Measurements from ENCODE around the gene DENND1A. TPM values are rescaled to one million over a fixed set of nuclear protein-coding genes. Genes with fewer than 3 reads are reported as not detected.

DENND1A gene
- total and polyA plus RNA-seq, 2 experiments from 2014 or later: 13.1 to 28.7 TPM

GRCh38 chr9:123630233-123630632 is 299.7 kb downstream of the DENND1A start:
- Histone ChIP-seq H3K4me1 (ENCODE audit: insufficient read depth) (no peaks in the 10 kb centered on the region), H3K27ac (ENCODE audit: low read depth) (no peak overlapping the region), H3K27me3 (ENCODE audit: insufficient read depth) (no peaks in the 10 kb centered on the region), H3K9me2 (ENCODE audit: insufficient read depth) (no peaks in the 10 kb centered on the region), H3K4me2 (no peak overlapping the region), H3K36me3 (ENCODE audit: insufficient read depth) (no peaks in the 10 kb centered on the region), H2AFZ (no peak overlapping the region), H3K4me3 (no peak overlapping the region), H4K20me1 (replicated peaks; ENCODE audit: insufficient read depth) (no peaks in the 10 kb centered on the region), H3F3A (replicated peaks; ENCODE audit: low read depth) (no peaks in the 10 kb centered on the region), H3K79me2 (replicated peaks; ENCODE audit: insufficient read depth) (no peaks in the 10 kb centered on the region)
- Mint-ChIP-seq H3K27me3 (ENCODE audit: insufficient read depth, low read depth, poor library complexity) (peaks cover 10% of the 10 kb centered on the region), H3K4me3 (no peak overlapping the region), H3K9me3 (no peaks in the 10 kb centered on the region), H3K4me1 (no peaks in the 10 kb centered on the region; the same call in 2 of the 3 replicates), H3K36me3 (ENCODE audit: low read depth) (peaks cover 2% of the 10 kb centered on the region; the same call in 2 of the 3 replicates), H3K27ac (no peak overlapping the region)
- DNase-seq (ENCODE audit: low spot score) (no peak), ATAC-seq (no peak)
- TF ChIP-seq POLR2AphosphoS5 (IDR thresholded peaks at IDR 0.05; ENCODE audit: low read depth) (no peak), CREB1 (CRISPR knock-in tag; IDR thresholded peaks at IDR 0.05; ENCODE audit: low read depth) (no peak), REST (IDR thresholded peaks at IDR 0.05; ENCODE audit: unreplicated experiment) (no peak), JUNB (IDR thresholded peaks at IDR 0.05; ENCODE audit: unreplicated experiment) (no peak), EZH2 (IDR thresholded peaks at IDR 0.05; ENCODE audit: low read depth, unreplicated experiment) (no peak), ZNF331 (CRISPR knock-in tag; IDR thresholded peaks at IDR 0.05; ENCODE audit: low read depth) (no peak), EZH2phosphoT487 (IDR thresholded peaks at IDR 0.05; ENCODE audit: unreplicated experiment) (no peak)

GRCh38 chr9:123629531-123629930 is 300.4 kb downstream of the DENND1A start:
- peaks cover 10% of the 10 kb centered on the region for H3K27me3 Mint-ChIP-seq (ENCODE audit: insufficient read depth, low read depth, poor library complexity)
- TF ChIP-seq CTCF (conservative IDR thresholded peaks at IDR 0.05; ENCODE audit: low read depth in 2 of 2): no peak
- no peak for TF ChIP-seq CREB1 (CRISPR knock-in tag; IDR thresholded peaks at IDR 0.05; ENCODE audit: low read depth)
- TF ChIP-seq REST (IDR thresholded peaks at IDR 0.05; ENCODE audit: unreplicated experiment): no peak

More at GRCh38 chr9:123629531-123629930, 300.4 kb downstream of the DENND1A start:
- no peak for ATAC-seq
- no peak for DNase-seq (ENCODE audit: low spot score)
- Histone ChIP-seq H3K36me3 (ENCODE audit: insufficient read depth) (no peaks in the 10 kb centered on the region), H3K9me2 (ENCODE audit: insufficient read depth) (no peaks in the 10 kb centered on the region), H3K27me3 (ENCODE audit: insufficient read depth) (no peaks in the 10 kb centered on the region), H4K20me1 (replicated peaks; ENCODE audit: insufficient read depth) (no peaks in the 10 kb centered on the region), H3K4me2 (no peak overlapping the region), H2AFZ (no peak overlapping the region), H3F3A (replicated peaks; ENCODE audit: low read depth) (no peaks in the 10 kb centered on the region), H3K4me1 (ENCODE audit: insufficient read depth) (no peaks in the 10 kb centered on the region), H3K27ac (ENCODE audit: low read depth) (no peak overlapping the region), H3K79me2 (replicated peaks; ENCODE audit: insufficient read depth) (no peaks in the 10 kb centered on the region), H3K4me3 (no peak overlapping the region)
- peaks cover 2% of the 10 kb centered on the region; the same call in 2 of the 3 replicates for H3K36me3 Mint-ChIP-seq (ENCODE audit: low read depth)
- H3K4me1 Mint-ChIP-seq: peaks cover 5% of the 10 kb centered on the region; the same call in 1 of the 3 replicates
- no peaks in the 10 kb centered on the region for H3K9me3 Mint-ChIP-seq
- no peak overlapping the region for H3K4me3 Mint-ChIP-seq
- H3K27ac Mint-ChIP-seq: no peak overlapping the region
